Heart left ventricle (tissue), 16 donors: Measurements from ENCODE around the gene PLD4. TPM values are rescaled to one million over a fixed set of nuclear protein-coding genes. Genes with fewer than 3 reads are reported as not detected.
A peak's percentile ranks its signal among the peaks of the same experiment; 100 is the strongest.

Experiments used
- ATAC-seq, 4 donors: fragments of 200-7000 bp; cut with Tn5 transposase; one replicate each; pipeline ENCODE4 v1.9.1; 2020 to 2022; ENCODE audit warnings: moderate library complexity in 4 of 4, mild to moderate bottlenecking in 3 of 4, moderate number of reproducible peaks in 1 of 4
- DNase-seq, 5 donors: peaks; one replicate each; pipeline ENCODE4 v3.0.0-alpha.2; 2020
- H3K27ac ChIP-seq, 12 donors: fragments of 200-600 bp; sonication (generic) in 4 of 12; one replicate each; pipeline versions ENCODE4 v1.5.0 to v1.8.0; 2016 to 2022; ENCODE audit warnings: mild to moderate bottlenecking in 2 of 12
- H3K27me3 ChIP-seq, 9 donors: fragments of 200-600 bp; sonication (generic) in 2 of 9; one replicate each; pipeline versions ENCODE4 v1.5.1 to v1.8.0; 2016 to 2022; ENCODE audit warnings: mild to moderate bottlenecking in 3 of 9
- H3K36me3 ChIP-seq, 9 donors: fragments of 200-600 bp; sonication (generic) in 2 of 9; one replicate each; pipeline versions ENCODE4 v1.5.0 to v1.8.0; 2018 to 2022; ENCODE audit warnings: mild to moderate bottlenecking in 2 of 9
- H3K4me1 ChIP-seq, 12 donors: fragments of 200-600 bp; sonication (generic) in 4 of 12; one replicate each; pipeline versions ENCODE4 v1.5.0 to v1.8.0; 2016 to 2022; ENCODE audit warnings: mild to moderate bottlenecking in 3 of 12
- H3K4me3 ChIP-seq, 12 donors: fragments of 200-600 bp; sonication (generic) in 4 of 12; one replicate each; pipeline versions ENCODE4 v1.5.0 to v1.8.0; 2017 to 2022; ENCODE audit warnings: mild to moderate bottlenecking in 9 of 12, moderate library complexity in 4 of 12
- H3K9me3 ChIP-seq, 12 donors: fragments of 200-600 bp; sonication (generic) in 4 of 12; one replicate each; pipeline versions ENCODE4 v1.5.0 to v1.8.0; 2016 to 2022; ENCODE audit warnings: mild to moderate bottlenecking in 1 of 12
- POLR2A ChIP-seq, 2 donors: fragments of 450-650 bp; IDR thresholded peaks; one replicate each; pipeline ENCODE4 v1.6.1; 2017; ENCODE audit warnings: antibody characterized with exemption in 2 of 2, mild to moderate bottlenecking in 2 of 2, moderate library complexity in 2 of 2
- WGBS, 4 donors: extraction: QIAGEN DNeasy Blood & Tissue Kit in 2 of 4; methylation state at CpG; one replicate each; pipeline versions ENCODE4 v1.1.5 to v1.1.7; 2013 to 2018; 5-methylcytosine and 5-hydroxymethylcytosine counted together
- intact Hi-C, 10 donors: fragments of 100-400 bp; cut with DNase I; formaldehyde crosslinking; loops; one replicate each; pipeline versions ENCODE4 v1.11.1 to v1.14.2; 2022
- polyA plus RNA-seq, 2 donors: library from polyadenylated mRNA; stranded (reverse); fragments of 200-250 nt; gene quantifications; one replicate each; pipeline ENCODE4 v1.2.3, GENCODE V29; 2013
- total RNA-seq, 9 donors: library from RNA; depleted of rRNA in 2 of 9; stranded (reverse); fragments of >200 nt in 2 of 9; fragmentation: NEBNext Ultra II Directional in 3 of 9; extraction: Animal tissue kit (Norgen Biotek cat#: 25700) in 3 of 9; gene quantifications; one replicate each; pipeline versions ENCODE4 v1.1.0 to v1.2.4, GENCODE V29; 2016 to 2023
- TF ChIP-seq, protein P1 (sequence below), 12 donors: fragments of 200-600 bp; sonication (generic) in 4 of 12; IDR thresholded peaks; one replicate each; pipeline versions ENCODE4 v1.5.0 to v1.8.0; 2018 to 2022; ENCODE audit warnings: antibody characterized with exemption in 12 of 12, mild to moderate bottlenecking in 5 of 12
- donor health status: ischemic (EF 13 %, LVEDD 7.1; RV severe dilation, severe dysfunction).
- donor health status: healthy with polysubstance abuse.
- donor health status: DM: no; HTN: yes; CAD: no.
- donor health status: DM: no; HTN: no; CAD: no.
- donor health status: ischemic (EF 25% LVEDD 6.9; RV normal size, moderate dysfunction).
- donor health status: ischemic (EF 25% LVEDD 5.7; RV mildly dilated, moderate dysfunction).
- donor health status: healthy.
- donor health status: DM: yes; HTN: yes; CAD: no.
- donor health status: ischemic (EF 35%, LVEDD 5.7; RV mildly dilated, moderate dysfunction).
- donor health status: nonischemic (EF 11% LVEDD 7.7; RV severe dilation, severe dysfunction).
- donor health status: DM: yes; HTN: yes; CAD: no.
- donor health status: PGD.
- donor health status: ischemic (EF 29% LVEDD 5.4; RV normal size, mild dysfunction).
- donor health status: nonischemic (EF 23%, LVEDD 6.1; RV moderate dilation, normal function).

The PLD4 gene
- total and polyA plus RNA-seq, 11 donors, result 0.12 to 1.5 (median 0.33) TPM; not detected in 5

DNA sequence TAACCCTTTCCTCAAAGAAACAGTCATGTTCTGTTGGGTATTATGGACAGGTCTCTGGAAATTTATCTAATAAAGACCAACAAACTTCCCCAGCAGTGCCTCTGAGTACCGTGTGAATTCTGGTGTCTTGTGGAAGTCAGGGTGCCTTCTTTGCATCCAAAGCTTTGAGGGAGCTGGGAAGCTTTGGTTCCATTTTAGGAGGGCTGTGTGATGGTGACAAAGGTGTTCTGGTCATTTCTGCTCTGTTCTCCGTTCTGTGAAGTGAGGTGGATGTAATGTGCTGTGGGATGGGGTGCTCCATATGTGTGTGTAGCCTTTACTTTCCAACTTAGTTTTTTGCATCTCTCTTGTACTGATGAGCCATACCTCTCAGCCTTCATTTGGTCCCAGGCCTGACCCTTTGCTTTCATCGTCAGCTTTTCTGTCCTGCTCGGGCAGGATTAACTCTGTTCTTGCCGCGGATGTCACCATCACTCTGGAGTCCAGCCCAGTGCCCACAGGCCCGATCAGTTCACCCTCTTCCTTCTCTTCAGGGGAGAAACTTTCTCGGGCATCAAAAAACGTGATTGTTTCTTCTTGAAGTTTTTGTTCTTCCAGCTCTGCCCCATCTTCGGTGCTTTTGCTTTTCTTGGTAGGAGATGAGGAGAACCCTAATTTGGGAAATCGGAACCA lies 13.2 kb downstream of the PLD4 start:
- H3K9me3 ChIP-seq, result no peaks in the 10 kb centered on the region
- H3K36me3 ChIP-seq, result no peaks in the 10 kb centered on the region
- 74 to 81% (median 77%) methylated on average over 11 of the region's 11 CpGs for WGBS, 4 donors
- ATAC-seq (no peak), DNase-seq (no peak)
- H3K4me3 ChIP-seq, result no peak overlapping the region
- no peak for TF ChIP-seq POLR2A (IDR thresholded peaks at IDR 0.05)
- TF ChIP-seq, protein P1, sequence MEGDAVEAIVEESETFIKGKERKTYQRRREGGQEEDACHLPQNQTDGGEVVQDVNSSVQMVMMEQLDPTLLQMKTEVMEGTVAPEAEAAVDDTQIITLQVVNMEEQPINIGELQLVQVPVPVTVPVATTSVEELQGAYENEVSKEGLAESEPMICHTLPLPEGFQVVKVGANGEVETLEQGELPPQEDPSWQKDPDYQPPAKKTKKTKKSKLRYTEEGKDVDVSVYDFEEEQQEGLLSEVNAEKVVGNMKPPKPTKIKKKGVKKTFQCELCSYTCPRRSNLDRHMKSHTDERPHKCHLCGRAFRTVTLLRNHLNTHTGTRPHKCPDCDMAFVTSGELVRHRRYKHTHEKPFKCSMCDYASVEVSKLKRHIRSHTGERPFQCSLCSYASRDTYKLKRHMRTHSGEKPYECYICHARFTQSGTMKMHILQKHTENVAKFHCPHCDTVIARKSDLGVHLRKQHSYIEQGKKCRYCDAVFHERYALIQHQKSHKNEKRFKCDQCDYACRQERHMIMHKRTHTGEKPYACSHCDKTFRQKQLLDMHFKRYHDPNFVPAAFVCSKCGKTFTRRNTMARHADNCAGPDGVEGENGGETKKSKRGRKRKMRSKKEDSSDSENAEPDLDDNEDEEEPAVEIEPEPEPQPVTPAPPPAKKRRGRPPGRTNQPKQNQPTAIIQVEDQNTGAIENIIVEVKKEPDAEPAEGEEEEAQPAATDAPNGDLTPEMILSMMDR (IDR thresholded peaks at IDR 0.05), result no peak
- no peak overlapping the region for H3K27ac ChIP-seq
- peaks cover 0 to 5% (median 4%) of the 10 kb centered on the region in 12 donors for H3K4me1 ChIP-seq
- intact Hi-C loops, result no loop called here
- peaks cover 0 to 13% (median 3%) of the 10 kb centered on the region in 9 donors for H3K27me3 ChIP-seq

DNA sequence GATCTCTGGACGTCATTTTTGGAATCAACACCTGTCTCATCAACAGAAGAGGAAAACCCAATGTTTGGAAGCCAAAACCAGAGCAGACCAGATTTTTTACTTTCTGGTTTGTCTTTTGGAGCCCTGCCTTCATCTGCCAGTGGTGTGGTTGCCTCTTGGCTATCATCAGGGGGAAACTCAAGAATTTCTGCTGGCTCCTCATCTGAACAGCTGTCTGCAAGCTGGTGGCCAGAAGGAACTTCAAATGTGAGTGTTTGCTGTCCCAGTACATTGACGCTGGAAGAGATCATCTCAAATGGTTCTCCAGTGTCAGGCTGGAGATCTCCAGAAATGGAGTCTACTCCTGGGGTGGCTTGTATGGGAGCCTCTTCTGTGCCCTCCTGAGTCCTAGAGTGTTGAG lies 13.8 kb downstream of the PLD4 start:
- Histone ChIP-seq H3K4me3 (no peak overlapping the region), H3K27me3 (peaks cover 0 to 13% (median 0%) of the 10 kb centered on the region in 9 donors), H3K4me1 (peaks cover 0 to 3% (median 0%) of the 10 kb centered on the region in 12 donors), H3K9me3 (no peaks in the 10 kb centered on the region), H3K27ac (no peak overlapping the region), H3K36me3 (no peaks in the 10 kb centered on the region)
- DNase-seq (no peak), ATAC-seq (no peak)
- intact Hi-C loops, result no loop called here
- 60 to 88% (median 79%) methylated on average over 1 to 2 of the region's 2 CpGs for WGBS, 4 donors
- no peak for TF ChIP-seq POLR2A (IDR thresholded peaks at IDR 0.05)
- TF ChIP-seq, protein P1 (IDR thresholded peaks at IDR 0.05), result no peak

DNA sequence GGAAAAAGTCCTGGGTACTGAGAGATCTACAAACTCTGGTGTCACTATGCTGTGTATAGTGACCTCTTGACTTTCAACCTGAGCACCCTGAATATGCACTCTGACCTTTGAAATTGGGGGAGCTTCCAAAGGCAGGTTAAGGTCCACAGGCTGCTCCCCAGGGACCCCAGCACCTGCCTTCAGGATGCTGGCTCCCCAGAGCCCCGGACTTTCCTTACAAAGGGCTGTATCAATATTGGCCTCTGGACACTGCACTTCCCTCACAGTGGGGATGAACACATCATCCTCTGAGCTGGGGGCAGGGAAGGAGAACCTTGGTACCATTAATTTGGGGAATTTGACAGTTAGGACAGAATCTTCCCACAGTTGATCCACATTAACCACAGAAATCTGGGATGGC lies 14.3 kb downstream of the PLD4 start:
- no peaks in the 10 kb centered on the region for H3K9me3 ChIP-seq
- H3K27ac ChIP-seq, result no peak overlapping the region
- DNase-seq (no peak), ATAC-seq (no peak)
- H3K4me3 ChIP-seq, result no peak overlapping the region
- H3K4me1 ChIP-seq, result peaks cover 0 to 3% (median 0%) of the 10 kb centered on the region in 12 donors
- H3K27me3 ChIP-seq, result peaks cover 0 to 13% (median 0%) of the 10 kb centered on the region in 9 donors
- TF ChIP-seq, protein P1 (IDR thresholded peaks at IDR 0.05), result no peak
- no peak for TF ChIP-seq POLR2A (IDR thresholded peaks at IDR 0.05)
- intact Hi-C loops, result no loop called here
- H3K36me3 ChIP-seq, result no peaks in the 10 kb centered on the region
- WGBS, 4 donors, result 79 to 100% (median 88%) methylated on average over 1 of the region's 1 CpG; no CpG with 5 or more reads in 1 of the 4 donors

DNA sequence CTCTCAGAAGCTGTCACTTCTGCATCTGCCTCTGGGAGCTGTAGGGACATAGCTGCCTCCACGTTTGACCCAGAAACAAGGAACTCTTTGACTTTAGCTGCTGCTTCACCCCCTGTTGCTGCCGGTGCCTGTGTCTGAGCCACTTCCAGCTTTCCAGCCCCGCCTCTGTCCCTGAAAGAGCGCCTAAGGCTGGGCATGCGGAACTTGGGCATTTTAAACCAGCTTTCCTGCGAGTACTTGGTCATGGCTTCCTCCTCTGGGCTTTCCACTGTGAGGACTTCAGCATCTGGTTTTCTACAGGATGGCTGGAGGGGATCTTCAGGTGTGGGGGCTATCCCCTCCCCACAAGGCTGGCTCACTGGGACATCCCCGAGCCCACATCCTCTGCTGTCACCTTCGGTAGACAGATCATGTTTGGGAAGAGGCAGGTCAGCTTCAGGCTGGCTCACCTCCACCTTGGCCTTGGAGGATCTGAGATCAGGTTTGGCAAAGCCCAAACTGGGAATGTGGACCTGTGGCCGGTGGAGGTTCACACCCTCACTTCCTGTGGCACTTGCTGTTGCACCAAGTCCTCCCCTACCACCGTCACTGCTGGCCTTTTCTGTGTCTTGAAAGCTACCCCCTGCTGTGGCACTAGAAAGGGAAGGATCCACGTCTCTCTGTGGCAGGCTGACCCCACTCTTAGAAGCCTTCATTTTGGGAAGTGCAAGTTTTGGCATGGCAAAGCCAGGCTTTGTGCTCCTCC lies 15.2 kb downstream of the PLD4 start:
- no peak for TF ChIP-seq POLR2A (IDR thresholded peaks at IDR 0.05)
- TF ChIP-seq, protein P1 (IDR thresholded peaks at IDR 0.05), result no peak
- DNase-seq (peak in 1 of 5 donors; percentile 32), ATAC-seq (no peak)
- no peak overlapping the region for H3K4me3 ChIP-seq
- WGBS, 4 donors, result 59 to 72% (median 66%) methylated on average over 11 of the region's 11 CpGs
- H3K27me3 ChIP-seq, result peaks cover 0 to 7% (median 0%) of the 10 kb centered on the region in 9 donors
- H3K27ac ChIP-seq, result no peak overlapping the region
- intact Hi-C loops, result no loop called here
- no peaks in the 10 kb centered on the region for H3K9me3 ChIP-seq
- H3K4me1 ChIP-seq, result peaks cover 0 to 3% (median 0%) of the 10 kb centered on the region in 12 donors
- H3K36me3 ChIP-seq, result no peaks in the 10 kb centered on the region
